ENCODE data around the gene ATP11A.

GRCh38 chr13:112753833-112754232 is 64.0 kb downstream of the ATP11A start:
- TF ChIP-seq CTCF (conservative IDR thresholded peaks at IDR 0.05; ENCODE audit: low read depth in 2 of 2), result no peak
- TF ChIP-seq NANOG (IDR thresholded peaks at IDR 0.05; ENCODE audit: borderline replicate concordance), result no peak
- no peak for TF ChIP-seq EZH2 (IDR thresholded peaks at IDR 0.05; ENCODE audit: low read depth, unreplicated experiment)
- no peak for TF ChIP-seq POLR2AphosphoS5 (IDR thresholded peaks at IDR 0.05; ENCODE audit: low read depth)
- TF ChIP-seq, protein P1, sequence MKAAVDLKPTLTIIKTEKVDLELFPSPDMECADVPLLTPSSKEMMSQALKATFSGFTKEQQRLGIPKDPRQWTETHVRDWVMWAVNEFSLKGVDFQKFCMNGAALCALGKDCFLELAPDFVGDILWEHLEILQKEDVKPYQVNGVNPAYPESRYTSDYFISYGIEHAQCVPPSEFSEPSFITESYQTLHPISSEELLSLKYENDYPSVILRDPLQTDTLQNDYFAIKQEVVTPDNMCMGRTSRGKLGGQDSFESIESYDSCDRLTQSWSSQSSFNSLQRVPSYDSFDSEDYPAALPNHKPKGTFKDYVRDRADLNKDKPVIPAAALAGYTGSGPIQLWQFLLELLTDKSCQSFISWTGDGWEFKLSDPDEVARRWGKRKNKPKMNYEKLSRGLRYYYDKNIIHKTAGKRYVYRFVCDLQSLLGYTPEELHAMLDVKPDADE (IDR thresholded peaks at IDR 0.05), result no peak
- TF ChIP-seq REST (IDR thresholded peaks at IDR 0.05; ENCODE audit: unreplicated experiment), result no peak
- TF ChIP-seq JUNB (IDR thresholded peaks at IDR 0.05; ENCODE audit: unreplicated experiment), result no peak
- TF ChIP-seq STAT1 (IDR thresholded peaks at IDR 0.05; ENCODE audit: unreplicated experiment), result no peak

All from GM23338 (cell line).